ENCODE data around the gene HOXC5. TPM values are rescaled to one million over a fixed set of nuclear protein-coding genes. Genes with fewer than 3 reads are reported as not detected.

HOXC5 gene
- total RNA-seq, 4 donors from 2014 or later, result 0.31 to 3.3 (median 1.3) TPM; not detected in 1

GRCh38 chr12:54025499-54026405, 7.1 kb upstream of the HOXC5 start:
- no peak for ATAC-seq
- H3K36me3 ChIP-seq, result no peaks in the 10 kb centered on the region
- 22 to 30% methylated on average over 5 to 7 of the region's 7 CpGs for WGBS, 2 donors (ENCODE audit: low coverage in 1 of 2)
- TF ChIP-seq POLR2A (IDR thresholded peaks at IDR 0.05), result no peak
- TF ChIP-seq EP300 (IDR thresholded peaks at IDR 0.05), result no peak
- no peak for TF ChIP-seq CTCF (IDR thresholded peaks at IDR 0.05)
- TF ChIP-seq POLR2AphosphoS5 (IDR thresholded peaks at IDR 0.05), result no peak
- H3K27me3 ChIP-seq, result peaks cover 100% of the 10 kb centered on the region
- H3K9me3 ChIP-seq, result no peaks in the 10 kb centered on the region
- H3K4me1 ChIP-seq, result peaks cover 0 to 20% (median 0%) of the 10 kb centered on the region in 3 donors
- no peak overlapping the region for H3K4me3 ChIP-seq
- H3K27ac ChIP-seq, result no peak overlapping the region

GRCh38 chr12:54026640-54027441, 6.0 kb upstream of the HOXC5 start:
- no peak for ATAC-seq
- TF ChIP-seq CTCF (IDR thresholded peaks at IDR 0.05) (no peak), POLR2A (IDR thresholded peaks at IDR 0.05) (no peak), POLR2AphosphoS5 (IDR thresholded peaks at IDR 0.05) (no peak), EP300 (IDR thresholded peaks at IDR 0.05) (no peak)
- WGBS, 2 donors (ENCODE audit: low coverage in 1 of 2), result 16 to 33% methylated on average over 14 to 19 of the region's 22 CpGs
- Histone ChIP-seq H3K27me3 (peaks cover 100% of the 10 kb centered on the region), H3K4me1 (peaks cover 0 to 20% (median 0%) of the 10 kb centered on the region in 3 donors), H3K36me3 (no peaks in the 10 kb centered on the region), H3K4me3 (no peak overlapping the region), H3K27ac (no peak overlapping the region), H3K9me3 (no peaks in the 10 kb centered on the region)

- peaks cover 0 to under 1% (median 0%) of the 10 kb centered on the region in 3 donors for H3K9me3 ChIP-seq
- TF ChIP-seq CTCF (IDR thresholded peaks at IDR 0.05), result no peak
- TF ChIP-seq POLR2AphosphoS5 (IDR thresholded peaks at IDR 0.05), result no peak
- no peak for TF ChIP-seq POLR2A (IDR thresholded peaks at IDR 0.05)
- TF ChIP-seq EP300 (IDR thresholded peaks at IDR 0.05), result no peak
- H3K4me1 ChIP-seq, result peaks cover 0 to 23% (median 0%) of the 10 kb centered on the region in 3 donors
- no peaks in the 10 kb centered on the region for H3K36me3 ChIP-seq
- H3K27ac ChIP-seq, result no peak overlapping the region
- H3K4me3 ChIP-seq, result no peak overlapping the region
- no peak for ATAC-seq
- peaks cover 100% of the 10 kb centered on the region for H3K27me3 ChIP-seq
- whole genome bisulfite sequencing, 2 donors (ENCODE audit: low coverage in 1 of 2), result 44 to 56% methylated on average over 3 of the region's 3 CpGs
Observed at GRCh38 chr12:54027442-54027786, 5.4 kb upstream of the HOXC5 start.

GRCh38 chr12:54028314-54029201, 4.3 kb upstream of the HOXC5 start, which contains the start of gene HOXC6:
Gene HOXC6, plus strand, starts transcription at chr12:54028440. Its CDS starts 82 bp downstream, at chr12:54028522.
- Histone ChIP-seq H3K4me1 (peaks cover 0 to 34% (median 0%) of the 10 kb centered on the region in 3 donors), H3K4me3 (peak within 1 kb of the TSS in 1 of 2 donors; percentile 37), H3K9me3 (peaks cover 0 to 4% (median 0%) of the 10 kb centered on the region in 3 donors), H3K27ac (no peak within 1 kb of the TSS), H3K36me3 (no peaks in the 10 kb centered on the region), H3K27me3 (peaks cover 99% of the 10 kb centered on the region)
- 6 to 9% methylated on average over 19 to 26 of the region's 36 CpGs for WGBS, 2 donors (ENCODE audit: low coverage in 1 of 2)
- no peak for ATAC-seq
- no peak for TF ChIP-seq POLR2A (IDR thresholded peaks at IDR 0.05)
- no peak for TF ChIP-seq POLR2AphosphoS5 (IDR thresholded peaks at IDR 0.05)
- TF ChIP-seq EP300 (IDR thresholded peaks at IDR 0.05), result no peak
- no peak for TF ChIP-seq CTCF (IDR thresholded peaks at IDR 0.05)
